SK-N-MC (cell line): ENCODE data around the gene ELF4.

Source experiments
- DNase-seq: peaks from one replicate; pipeline ENCODE4 v3.0.0-alpha.2; 2011; ENCODE audit warnings: low read depth, low spot score
- H3K27ac ChIP-seq: fragments of 200-600 bp; sonication (generic); 2 replicates; pipeline ENCODE4 v1.5.1; 2016; ENCODE audit warnings: mixed run types
- H3K36me3 ChIP-seq: fragments of 200-600 bp; sonication (generic); 2 replicates; pipeline ENCODE4 v1.6.1; 2017; ENCODE audit warnings: antibody characterized with exemption, low read length, mixed read lengths; ENCODE audit not compliant: insufficient read depth
- H3K4me3 ChIP-seq: fragments of 200-600 bp; sonication (generic); 2 replicates; pipeline ENCODE4 v1.5.1; 2016
- H3K9ac ChIP-seq: fragments of 200-600 bp; sonication (generic); 2 replicates; pipeline ENCODE4 v1.8.0; 2017; ENCODE audit warnings: mixed run types, mixed read lengths; ENCODE audit not compliant: insufficient read length
- H3K9me3 ChIP-seq: fragments of 200-600 bp; sonication (generic); 2 replicates; pipeline ENCODE4 v1.6.1; 2017; ENCODE audit warnings: low read depth, mild to moderate bottlenecking, antibody characterized with exemption, low read length, moderate library complexity, mixed read lengths
- EZH2 ChIP-seq: fragments of 200-600 bp; sonication (generic); IDR thresholded peaks from one replicate; pipeline ENCODE4 v1.6.1; 2017; ENCODE audit warnings: antibody characterized with exemption
- FOXP2 ChIP-seq: optimal IDR thresholded peaks from 2 replicates; pipeline ENCODE3; 2011; ENCODE audit warnings: mild to moderate bottlenecking, moderate library complexity; ENCODE audit not compliant: insufficient read depth; ENCODE audit errors: extremely low read length, control extremely low read depth
- POLR2AphosphoS5 ChIP-seq: IDR thresholded peaks from 2 replicates; pipeline ENCODE4 v1.6.1; 2012; ENCODE audit warnings: mild to moderate bottlenecking, low read depth, low read length, borderline replicate concordance

The ELF4 gene

GRCh38 chrX:130108647-130109428 is 1.5 kb downstream of the ELF4 start:
- H3K9me3 ChIP-seq = no peaks in the 10 kb centered on the region
- H3K27ac ChIP-seq = peak overlapping the region; percentile 62
- peak overlapping the region; percentile 77 for H3K9ac ChIP-seq
- H3K4me3 ChIP-seq = peak overlapping the region; percentile 82
- TF ChIP-seq POLR2AphosphoS5 (no peak), EZH2 (no peak), FOXP2 (no peak)
- DNase-seq = no peak
- no peaks in the 10 kb centered on the region for H3K36me3 ChIP-seq

DNA sequence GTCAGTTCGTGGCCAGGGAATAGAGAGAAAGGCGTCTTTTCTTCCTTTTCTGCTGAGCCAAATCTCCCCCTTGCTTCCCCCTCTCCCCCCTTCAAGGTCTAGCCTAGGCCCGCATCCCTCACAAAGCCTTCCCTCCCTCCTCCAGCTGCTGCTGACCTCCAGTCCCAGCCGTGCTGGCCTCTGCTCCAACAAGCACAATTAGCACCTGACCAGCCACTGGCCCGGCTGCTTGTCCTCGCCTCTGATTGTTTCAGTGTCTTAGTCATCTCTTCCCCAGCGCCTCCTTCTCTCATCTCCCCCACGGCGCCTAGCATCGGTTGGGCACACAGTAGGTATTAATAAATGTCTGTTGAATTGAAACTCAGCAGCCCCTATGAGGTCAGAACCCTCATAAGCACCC is 4.2 kb downstream of the ELF4 start:
- H3K36me3 ChIP-seq = no peaks in the 10 kb centered on the region
- TF ChIP-seq EZH2 = no peak
- TF ChIP-seq POLR2AphosphoS5 = no peak
- TF ChIP-seq FOXP2 = no peak
- H3K9me3 ChIP-seq = no peaks in the 10 kb centered on the region
- no peak for DNase-seq
- H3K27ac ChIP-seq = no peak overlapping the region
- no peak overlapping the region for H3K9ac ChIP-seq
- no peak overlapping the region for H3K4me3 ChIP-seq

DNA sequence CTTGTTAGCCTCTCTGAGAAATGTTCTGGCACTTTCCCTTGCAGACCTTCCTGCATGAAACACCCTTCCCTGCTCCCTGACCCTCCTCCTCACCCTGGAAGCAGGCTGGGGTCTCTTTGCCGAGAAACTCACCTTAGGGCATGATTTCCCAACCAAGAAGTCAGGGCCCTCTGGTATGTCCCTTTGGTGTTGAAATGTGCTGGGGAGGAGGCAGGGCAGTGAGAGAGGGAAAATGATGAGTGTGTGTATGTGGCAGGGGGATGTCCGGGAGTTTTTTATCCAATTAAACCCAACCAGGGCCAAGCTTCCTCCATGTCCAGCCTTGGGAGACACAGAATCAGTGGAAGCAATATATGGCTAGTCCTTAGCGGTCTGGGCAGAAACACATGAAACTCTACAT is 5.1 kb downstream of the ELF4 start:
- no peak for DNase-seq
- no peak overlapping the region for H3K9ac ChIP-seq
- TF ChIP-seq POLR2AphosphoS5 = no peak
- no peak for TF ChIP-seq FOXP2
- TF ChIP-seq EZH2 = no peak
- H3K27ac ChIP-seq = no peak overlapping the region
- no peaks in the 10 kb centered on the region for H3K36me3 ChIP-seq
- H3K4me3 ChIP-seq = no peak overlapping the region
- H3K9me3 ChIP-seq = no peaks in the 10 kb centered on the region

GRCh38 chrX:130103605-130104004 is 6.7 kb downstream of the ELF4 start:
- peak overlapping the region; percentile 82 for H3K27ac ChIP-seq
- peak overlapping the region; percentile 33; the same call in 1 of the 2 replicates for H3K4me3 ChIP-seq
- H3K9me3 ChIP-seq = no peaks in the 10 kb centered on the region
- no peak for DNase-seq
- no peaks in the 10 kb centered on the region for H3K36me3 ChIP-seq
- H3K9ac ChIP-seq = no peak overlapping the region
- TF ChIP-seq FOXP2 (no peak), POLR2AphosphoS5 (no peak), EZH2 (no peak)

- DNase-seq = no peak
- no peaks in the 10 kb centered on the region for H3K9me3 ChIP-seq
- no peak overlapping the region for H3K9ac ChIP-seq
Measured at GRCh38 chrX:130100180-130100579, 10.1 kb downstream of the ELF4 start.

DNA sequence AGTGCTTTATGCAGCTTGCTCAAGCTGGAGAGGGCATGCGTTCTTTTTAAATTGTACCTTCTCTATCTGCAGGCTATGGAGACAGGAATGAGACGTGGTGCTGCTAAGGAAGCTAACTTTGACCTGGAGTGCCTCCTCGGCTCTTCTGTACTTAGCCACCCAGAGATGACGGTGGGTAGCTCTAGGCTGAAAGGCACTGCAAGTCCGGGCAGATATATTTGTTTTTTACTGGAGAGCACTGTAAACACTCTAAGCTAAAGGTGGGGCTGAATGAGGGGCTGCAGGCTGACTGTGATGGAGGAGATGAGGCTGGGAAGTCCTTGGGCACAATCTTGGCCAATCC is 12.1 kb downstream of the ELF4 start:
- no peak overlapping the region for H3K4me3 ChIP-seq
- no peaks in the 10 kb centered on the region for H3K36me3 ChIP-seq
- no peaks in the 10 kb centered on the region for H3K9me3 ChIP-seq
- TF ChIP-seq EZH2 = no peak
- no peak for TF ChIP-seq FOXP2
- no peak for TF ChIP-seq POLR2AphosphoS5
- no peak overlapping the region for H3K9ac ChIP-seq
- DNase-seq = no peak
- no peak overlapping the region for H3K27ac ChIP-seq

More at GRCh38 chrX:130100180-130100579, 10.1 kb downstream of the ELF4 start:
- Histone ChIP-seq H3K4me3 (no peak overlapping the region), H3K36me3 (no peaks in the 10 kb centered on the region), H3K27ac (no peak overlapping the region)
- TF ChIP-seq EZH2 = no peak
- TF ChIP-seq FOXP2 = no peak
- TF ChIP-seq POLR2AphosphoS5 = no peak

- no peaks in the 10 kb centered on the region for H3K9me3 ChIP-seq
- DNase-seq = no peak
- TF ChIP-seq POLR2AphosphoS5 (no peak), EZH2 (no peak), FOXP2 (no peak)
- no peak overlapping the region for H3K27ac ChIP-seq
- H3K4me3 ChIP-seq = no peak overlapping the region
- no peaks in the 10 kb centered on the region for H3K36me3 ChIP-seq
- no peak overlapping the region for H3K9ac ChIP-seq
Measured at GRCh38 chrX:130097507-130098209, 12.6 kb downstream of the ELF4 start.

GRCh38 chrX:130095249-130096030 is 14.9 kb downstream of the ELF4 start:
- Histone ChIP-seq H3K36me3 (no peaks in the 10 kb centered on the region), H3K9me3 (no peaks in the 10 kb centered on the region), H3K4me3 (no peak overlapping the region), H3K27ac (peak overlapping the region; percentile 31; the same call in 1 of the 2 replicates), H3K9ac (no peak overlapping the region)
- no peak for TF ChIP-seq EZH2
- TF ChIP-seq POLR2AphosphoS5 = no peak
- DNase-seq = no peak
